T-helper 1 cell treated with Interleukin-12 subunit alpha and Interleukin-12 subunit beta and Interleukin-4 antibody, amounts not matched to agents 30 μg/mL and 1 μg/mL, for 36 hours (primary cell): Measurements from ENCODE around the gene TUBA8.
"Not testable (repeated sequence)": the region's sequence is repeated elsewhere in the genome, so short reads cannot be mapped to it uniquely, and the experiment has no call there.

Source experiments
- H3K27ac Mint-ChIP-seq: one replicate; pipeline ENCODE4 v1.8.0; 2021; ENCODE audit warnings: mild to moderate bottlenecking, mixed read lengths
- H3K27me3 Mint-ChIP-seq: one replicate; pipeline ENCODE4 v1.8.0; 2021; ENCODE audit warnings: low read depth, mixed read lengths
- H3K36me3 Mint-ChIP-seq: one replicate; pipeline ENCODE4 v1.8.0; 2021; ENCODE audit warnings: low read depth, mixed read lengths
- H3K4me1 Mint-ChIP-seq: one replicate; pipeline ENCODE4 v1.8.0; 2021; ENCODE audit warnings: low read depth, mixed read lengths
- H3K4me3 Mint-ChIP-seq: one replicate; pipeline ENCODE4 v1.8.0; 2021; ENCODE audit warnings: mild to moderate bottlenecking, moderate library complexity, mixed read lengths
- H3K9me3 Mint-ChIP-seq: one replicate; pipeline ENCODE4 v1.8.0; 2021; ENCODE audit warnings: mixed read lengths

The TUBA8 gene

DNA sequence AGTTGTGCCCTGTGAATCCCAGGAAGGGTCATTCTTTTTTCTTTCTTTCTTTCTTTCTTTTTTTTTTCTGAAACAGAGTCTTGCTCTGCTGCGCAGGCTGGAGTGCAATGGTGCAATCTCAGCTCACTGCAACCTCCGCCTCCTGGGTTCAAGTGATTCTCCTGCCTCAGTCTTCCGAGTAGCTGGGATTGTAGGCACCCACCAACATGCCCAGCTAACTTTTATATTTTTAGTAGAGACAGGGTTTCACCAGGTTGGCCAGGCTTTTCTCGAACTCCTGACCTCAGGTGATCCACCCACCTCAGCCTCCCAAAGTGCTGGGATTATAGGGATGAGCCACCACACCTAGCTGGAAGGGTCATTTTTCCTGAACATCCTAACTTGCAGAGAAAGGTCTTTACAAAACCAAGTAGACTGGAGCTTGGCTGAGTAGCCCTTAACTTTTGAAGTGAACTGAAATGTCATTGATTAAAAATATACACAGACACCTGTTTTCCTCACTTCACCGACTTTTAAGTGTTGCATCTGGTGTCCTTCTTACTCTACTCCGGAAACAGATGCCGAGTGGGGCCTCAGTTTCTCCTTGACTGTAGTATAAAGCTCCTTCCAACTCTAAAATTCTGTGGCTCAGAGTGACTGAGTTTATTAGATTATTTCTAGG, 39.2 kb upstream of the TUBA8 start:
- H3K36me3 Mint-ChIP-seq, H3K4me3 Mint-ChIP-seq, H3K4me1 Mint-ChIP-seq, H3K27ac Mint-ChIP-seq, H3K9me3 Mint-ChIP-seq: not testable (repeated sequence)
- H3K27me3 Mint-ChIP-seq = peaks cover 37% of the 10 kb centered on the region

DNA sequence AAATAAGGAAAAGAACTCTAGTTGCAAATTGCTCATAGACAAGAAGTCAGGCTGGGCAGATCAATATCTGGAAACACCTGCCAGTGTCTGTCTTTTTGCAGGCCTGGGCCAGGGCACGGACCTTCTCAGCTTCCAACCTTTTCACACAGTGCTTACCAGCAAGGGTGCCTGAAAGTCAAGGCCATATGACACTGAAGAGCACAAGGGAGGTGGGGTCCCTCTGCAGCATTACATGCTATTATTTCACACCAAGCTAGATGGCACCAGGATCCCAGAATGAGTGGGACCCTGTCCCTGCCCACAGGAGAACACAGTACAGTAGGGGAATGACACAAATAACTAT, 38.7 kb upstream of the TUBA8 start:
- Mint-ChIP-seq H3K9me3 (no peaks in the 10 kb centered on the region), H3K27me3 (peaks cover 32% of the 10 kb centered on the region), H3K4me3 (no peak overlapping the region), H3K36me3 (no peaks in the 10 kb centered on the region), H3K27ac (no peak overlapping the region), H3K4me1 (peaks cover 6% of the 10 kb centered on the region)

GRCh38 chr22:18073467-18073866, 37.1 kb upstream of the TUBA8 start:
- Mint-ChIP-seq H3K9me3 (no peaks in the 10 kb centered on the region), H3K27ac (no peak overlapping the region), H3K4me1 (peaks cover 10% of the 10 kb centered on the region), H3K4me3 (no peak overlapping the region), H3K36me3 (peaks cover 3% of the 10 kb centered on the region), H3K27me3 (peaks cover 16% of the 10 kb centered on the region)

- peaks cover 12% of the 10 kb centered on the region for H3K27me3 Mint-ChIP-seq
- not testable (repeated sequence) for H3K9me3 Mint-ChIP-seq, H3K36me3 Mint-ChIP-seq, H3K4me3 Mint-ChIP-seq, H3K27ac Mint-ChIP-seq
- peaks cover 13% of the 10 kb centered on the region for H3K4me1 Mint-ChIP-seq
Observed at GRCh38 chr22:18073927-18074326, 36.7 kb upstream of the TUBA8 start.

DNA sequence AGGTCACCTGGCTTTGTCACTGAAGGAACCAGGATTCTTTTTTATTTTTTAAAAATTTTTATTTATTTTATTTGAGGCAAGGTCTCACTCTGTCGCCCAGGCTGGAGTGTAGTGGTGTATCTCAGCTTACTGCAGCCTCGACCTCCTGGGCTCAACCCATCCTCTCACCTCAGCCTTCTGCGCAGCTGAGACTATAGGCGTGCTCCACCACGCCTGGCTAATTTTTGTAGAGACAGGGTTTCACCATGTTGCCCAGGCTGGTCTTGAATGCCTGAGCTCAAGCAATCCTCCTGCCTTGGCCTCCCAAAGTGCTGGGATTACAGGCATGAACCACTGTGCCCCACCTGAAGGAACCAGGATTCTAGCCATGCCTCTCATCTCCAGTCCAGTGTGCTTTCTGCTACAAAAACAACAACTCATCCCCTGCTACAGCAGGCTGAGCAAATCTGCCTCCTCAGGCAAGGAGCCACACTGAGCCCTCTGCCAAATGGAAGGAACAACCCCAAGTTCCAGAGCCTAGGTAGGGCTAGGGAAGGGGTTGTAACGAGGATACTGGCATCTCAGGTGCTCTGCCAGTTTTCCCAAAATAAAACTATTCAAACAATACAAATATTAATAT, 35.4 kb upstream of the TUBA8 start:
- H3K27me3 Mint-ChIP-seq = peaks cover 5% of the 10 kb centered on the region
- no peak overlapping the region for H3K4me3 Mint-ChIP-seq
- H3K4me1 Mint-ChIP-seq = peaks cover 19% of the 10 kb centered on the region
- H3K36me3 Mint-ChIP-seq = peaks cover 8% of the 10 kb centered on the region
- no peaks in the 10 kb centered on the region for H3K9me3 Mint-ChIP-seq
- H3K27ac Mint-ChIP-seq = no peak overlapping the region

DNA sequence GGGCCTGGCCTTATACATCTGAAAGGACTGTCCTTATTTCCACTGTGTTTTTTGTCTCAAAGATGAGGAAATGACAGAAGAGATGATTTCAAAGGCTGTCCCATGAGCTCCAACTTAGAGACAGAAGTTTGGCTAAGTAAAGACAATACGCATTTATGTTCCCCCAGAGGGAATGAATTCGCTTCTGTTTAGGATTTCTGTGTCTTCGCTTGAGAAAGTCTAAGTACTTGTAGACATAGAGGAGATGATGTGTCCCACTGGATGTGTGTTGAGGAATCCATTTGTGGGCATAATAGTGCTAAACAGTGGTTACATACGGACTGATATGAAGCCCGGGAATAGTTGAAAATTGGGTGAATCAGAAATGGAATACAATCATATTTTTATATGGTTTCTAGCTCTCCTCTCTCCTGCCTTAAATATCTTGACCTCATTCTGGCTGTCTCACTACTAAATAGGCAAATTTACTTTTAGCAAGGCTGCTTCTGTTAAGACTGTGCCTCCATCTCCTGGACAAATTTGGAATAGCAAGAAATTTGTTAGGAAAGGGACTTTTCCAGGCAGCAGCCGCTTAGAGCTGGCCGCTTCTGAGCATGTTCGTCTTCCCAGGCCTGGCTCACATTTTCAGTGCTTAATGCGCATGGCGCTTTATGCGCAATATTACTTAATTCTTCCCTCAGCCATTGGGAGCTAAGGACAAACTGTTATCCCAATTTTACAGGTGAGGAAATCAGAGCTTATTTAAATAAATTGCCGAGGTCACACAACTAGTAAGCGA, 34.7 kb upstream of the TUBA8 start:
- peaks cover 19% of the 10 kb centered on the region for H3K4me1 Mint-ChIP-seq

GRCh38 chr22:18077087-18077638, 33.4 kb upstream of the TUBA8 start:
- Mint-ChIP-seq H3K4me3 (peak overlapping the region; percentile 89), H3K27me3 (peaks cover under 1% of the 10 kb centered on the region), H3K9me3 (no peaks in the 10 kb centered on the region), H3K4me1 (peaks cover 28% of the 10 kb centered on the region), H3K36me3 (peaks cover 25% of the 10 kb centered on the region), H3K27ac (peak overlapping the region; percentile 94)

More for the DNA sequence above, 34.7 kb upstream of the TUBA8 start:
- Mint-ChIP-seq H3K9me3 (no peaks in the 10 kb centered on the region), H3K4me3 (no peak overlapping the region), H3K27me3 (peaks cover 5% of the 10 kb centered on the region), H3K36me3 (peaks cover 14% of the 10 kb centered on the region), H3K27ac (peak overlapping the region; percentile 0)

DNA sequence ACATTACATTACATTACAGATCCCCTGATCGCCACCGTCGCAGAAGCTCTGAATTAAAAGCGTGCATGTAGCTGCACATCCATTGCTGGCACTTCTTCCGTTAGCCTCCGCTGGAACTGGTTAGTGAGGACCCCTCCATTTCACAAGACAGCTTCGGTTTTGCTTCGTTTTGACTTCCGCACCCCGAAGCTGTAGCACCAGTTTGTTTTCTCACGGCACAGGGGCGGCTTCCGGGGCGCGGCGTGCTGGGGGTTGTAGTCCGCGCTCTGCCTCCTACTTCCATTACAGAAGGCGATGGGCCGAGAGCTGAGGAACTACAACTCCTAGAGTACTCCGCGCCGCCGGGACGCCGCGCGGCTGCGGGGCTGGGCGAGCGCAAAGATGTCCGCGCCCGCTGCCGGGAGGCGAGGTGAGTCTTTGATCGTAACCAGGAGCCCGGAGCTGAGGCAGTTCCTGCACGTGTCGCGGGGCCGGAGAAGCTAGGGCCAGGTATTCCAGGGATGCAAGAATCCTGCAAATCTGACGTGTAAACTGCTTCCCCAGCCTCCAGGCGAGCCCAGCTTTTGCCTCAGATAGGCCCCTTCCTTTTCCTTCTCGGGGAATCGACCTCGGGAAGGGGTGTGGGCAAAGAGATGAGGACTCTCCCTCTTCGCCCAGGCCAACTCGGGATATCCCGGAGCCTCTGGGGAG, 32.8 kb upstream of the TUBA8 start, which contains the start of gene PEX26:
TSS of gene PEX26 (plus strand) at position 352 of the 690 bp plus-strand sequence. CDS start 387 bp downstream, outside the sequence.
- Mint-ChIP-seq H3K36me3 (peaks cover 32% of the 10 kb centered on the region), H3K4me3 (peak within 1 kb of the TSS; percentile 89), H3K27me3 (no peaks in the 10 kb centered on the region), H3K4me1 (peaks cover 33% of the 10 kb centered on the region), H3K27ac (peak within 1 kb of the TSS; percentile 94), H3K9me3 (no peaks in the 10 kb centered on the region)

- Mint-ChIP-seq H3K9me3 (no peaks in the 10 kb centered on the region), H3K36me3 (peaks cover 38% of the 10 kb centered on the region), H3K27me3 (no peaks in the 10 kb centered on the region), H3K4me1 (peaks cover 37% of the 10 kb centered on the region), H3K27ac (peak overlapping the region; percentile 94), H3K4me3 (peak overlapping the region; percentile 89)
Observed at GRCh38 chr22:18078329-18079041, 32.1 kb upstream of the TUBA8 start.

DNA sequence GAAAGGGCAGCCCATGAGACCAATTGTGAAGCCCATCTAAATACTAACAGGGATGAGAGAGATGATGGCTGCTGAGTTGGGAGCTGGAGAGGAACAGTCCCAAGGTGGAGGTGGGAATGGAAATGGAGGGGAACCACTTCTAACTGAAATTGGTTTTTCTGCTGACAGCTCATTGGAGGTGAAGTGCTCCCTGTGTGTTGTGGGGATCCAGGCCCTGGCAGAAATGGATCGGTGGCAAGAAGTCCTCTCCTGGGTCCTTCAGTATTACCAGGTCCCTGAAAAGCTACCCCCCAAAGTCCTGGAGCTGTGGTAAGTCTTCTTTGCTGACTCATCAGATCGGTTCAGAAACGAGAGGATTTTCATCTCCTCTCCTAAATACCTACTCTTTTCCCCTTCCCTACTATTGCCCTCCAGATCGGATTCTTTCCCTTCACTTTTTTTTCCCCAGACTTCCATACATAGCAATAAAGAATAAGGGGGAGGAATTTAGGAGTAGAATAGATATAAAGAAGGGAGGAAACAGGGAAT, 30.8 kb upstream of the TUBA8 start:
- Mint-ChIP-seq H3K36me3 (peaks cover 44% of the 10 kb centered on the region), H3K27ac (no peak overlapping the region), H3K4me1 (peaks cover 37% of the 10 kb centered on the region)

DNA sequence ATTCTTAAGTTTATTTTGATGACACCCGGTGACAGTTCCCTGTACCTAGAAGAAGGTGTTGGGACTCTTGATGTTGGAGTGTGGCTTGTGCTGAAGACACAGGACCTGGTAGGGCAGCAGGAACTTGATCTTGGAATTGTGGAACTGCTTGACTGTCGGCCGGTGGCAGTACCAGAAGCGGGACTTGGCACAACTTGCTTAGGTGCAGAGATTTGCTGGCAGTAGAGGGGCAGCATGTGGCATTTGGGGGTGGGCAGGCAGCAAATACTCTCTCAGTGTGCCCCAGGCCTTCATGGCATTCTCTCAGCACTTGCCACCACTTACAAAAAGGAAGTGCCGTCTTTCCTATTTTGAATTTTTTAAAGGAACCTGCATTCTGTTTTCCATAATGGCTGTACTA, 29.2 kb upstream of the TUBA8 start:
- Mint-ChIP-seq H3K27me3 (no peaks in the 10 kb centered on the region), H3K36me3 (peaks cover 49% of the 10 kb centered on the region), H3K4me1 (peaks cover 38% of the 10 kb centered on the region), H3K27ac (no peak overlapping the region), H3K4me3 (no peak overlapping the region), H3K9me3 (no peaks in the 10 kb centered on the region)

More for the DNA sequence above, 30.8 kb upstream of the TUBA8 start:
- Mint-ChIP-seq H3K9me3 (no peaks in the 10 kb centered on the region), H3K4me3 (no peak overlapping the region), H3K27me3 (no peaks in the 10 kb centered on the region)

- no peak overlapping the region for H3K27ac Mint-ChIP-seq
Observed at GRCh38 chr22:18082467-18082866, 28.1 kb upstream of the TUBA8 start.

DNA sequence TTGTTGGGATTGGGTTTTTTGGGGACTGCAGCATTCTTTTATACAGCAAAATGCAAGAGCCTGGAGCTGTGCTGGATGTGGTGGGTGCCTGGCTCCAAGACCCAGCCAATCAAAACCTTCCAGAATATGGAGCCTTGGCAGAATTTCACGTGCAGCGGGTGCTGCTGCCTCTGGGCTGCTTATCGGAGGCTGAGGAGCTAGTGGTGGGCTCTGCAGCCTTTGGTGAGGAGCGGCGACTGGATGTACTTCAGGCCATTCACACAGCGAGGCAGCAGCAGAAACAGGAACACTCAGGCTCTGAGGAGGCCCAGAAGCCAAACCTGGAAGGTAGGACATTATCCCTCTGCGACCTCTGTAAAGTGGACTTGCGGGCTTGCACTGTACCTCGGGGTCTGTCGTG, 27.2 kb upstream of the TUBA8 start:
- no peak overlapping the region for H3K27ac Mint-ChIP-seq
- H3K4me3 Mint-ChIP-seq = no peak overlapping the region
- H3K4me1 Mint-ChIP-seq = peaks cover 32% of the 10 kb centered on the region
- H3K9me3 Mint-ChIP-seq = no peaks in the 10 kb centered on the region
- H3K36me3 Mint-ChIP-seq = peaks cover 58% of the 10 kb centered on the region
- H3K27me3 Mint-ChIP-seq = no peaks in the 10 kb centered on the region

More at GRCh38 chr22:18082467-18082866, 28.1 kb upstream of the TUBA8 start:
- Mint-ChIP-seq H3K27me3 (no peaks in the 10 kb centered on the region), H3K4me3 (no peak overlapping the region), H3K36me3 (peaks cover 52% of the 10 kb centered on the region), H3K9me3 (no peaks in the 10 kb centered on the region), H3K4me1 (peaks cover 33% of the 10 kb centered on the region)
